Neuronal stem cell (in vitro differentiated cells): ENCODE measurements around the gene SMIM21.
A peak's percentile ranks its signal among the peaks of the same experiment; 100 is the strongest.

Experiments used
- DNase-seq: peaks from one replicate; pipeline ENCODE4 v3.0.0-alpha.2; 2013; ENCODE audit warnings: low spot score
- H2AFZ ChIP-seq: one replicate; pipeline ENCODE4 v1.6.1; 2013; ENCODE audit warnings: mild to moderate bottlenecking, low read length, inconsistent platforms
- H2AK5ac ChIP-seq: 2 replicates; pipeline ENCODE4 v1.6.1; 2013; ENCODE audit warnings: low read depth, mild to moderate bottlenecking, inconsistent platforms, low read length, moderate library complexity, mixed read lengths
- H2BK120ac ChIP-seq: 2 replicates; pipeline ENCODE4 v1.6.1; 2013; ENCODE audit warnings: low read depth, mild to moderate bottlenecking, inconsistent platforms, low read length, moderate library complexity, mixed read lengths
- H2BK12ac ChIP-seq: one replicate; pipeline ENCODE4 v1.6.1; 2013; ENCODE audit warnings: low read length, inconsistent platforms
- H2BK15ac ChIP-seq: 2 replicates; pipeline ENCODE4 v1.6.1; 2013; ENCODE audit warnings: mild to moderate bottlenecking, low read length, inconsistent platforms, mixed read lengths
- H2BK5ac ChIP-seq: one replicate; pipeline ENCODE4 v1.6.1; 2013; ENCODE audit warnings: inconsistent platforms, mild to moderate bottlenecking, low read length, moderate library complexity
- H3K14ac ChIP-seq: one replicate; pipeline ENCODE4 v1.6.1; 2013; ENCODE audit warnings: low read length, inconsistent platforms
- H3K18ac ChIP-seq: 2 replicates; pipeline ENCODE4 v1.6.1; 2013; ENCODE audit warnings: low read length, inconsistent platforms
- H3K23ac ChIP-seq: 2 replicates; pipeline ENCODE4 v1.6.1; 2013; ENCODE audit warnings: low read depth, mild to moderate bottlenecking, mixed read lengths, low read length, inconsistent platforms; ENCODE audit not compliant: poor library complexity
- H3K27ac ChIP-seq: replicated peaks from 3 replicates; pipeline ENCODE4 v1.5.1; 2013; ENCODE audit warnings: low read length, inconsistent platforms
- H3K27me3 ChIP-seq, 3 experiments: 2 replicates each; pipeline ENCODE4 v1.6.1; 2013; ENCODE audit warnings: low read length in 3 of 3, mild to moderate bottlenecking in 2 of 3, inconsistent platforms in 1 of 3, low read depth in 1 of 3, mixed read lengths in 1 of 3, moderate library complexity in 1 of 3; ENCODE audit not compliant: control insufficient read depth in 3 of 3, insufficient read depth in 3 of 3
- H3K36me3 ChIP-seq, 2 donors: replicated peaks in 1 of 2; 2 replicates each; pipeline ENCODE4 v1.6.1; 2013; ENCODE audit warnings: low read length in 2 of 2; ENCODE audit not compliant: control insufficient read depth in 2 of 2, insufficient read depth in 2 of 2
- H3K4ac ChIP-seq: 2 replicates; pipeline ENCODE4 v1.6.1; 2013; ENCODE audit warnings: inconsistent platforms, mild to moderate bottlenecking, low read length, moderate library complexity
- H3K4me1 ChIP-seq, 2 donors: 1 replicate in 1 of 2; 2 replicates in 1 of 2; pipeline ENCODE4 v1.6.1; 2013; ENCODE audit warnings: low read length in 2 of 2, low read depth in 1 of 2; ENCODE audit not compliant: control insufficient read depth in 2 of 2, insufficient read depth in 1 of 2
- H3K4me2 ChIP-seq: one replicate; pipeline ENCODE4 v1.6.1; 2013; ENCODE audit warnings: mild to moderate bottlenecking, low read length, inconsistent platforms; ENCODE audit not compliant: insufficient read depth, poor library complexity, severe bottlenecking
- H3K4me3 ChIP-seq, 2 donors: 2 replicates each; pipeline ENCODE4 v1.5.1; 2013; ENCODE audit warnings: low read length in 2 of 2, mild to moderate bottlenecking in 2 of 2, inconsistent platforms in 1 of 2, moderate library complexity in 1 of 2
- H3K79me1 ChIP-seq: one replicate; pipeline ENCODE4 v1.6.1; 2013; ENCODE audit warnings: low read depth, mild to moderate bottlenecking, inconsistent platforms, low read length, moderate library complexity
- H3K9ac ChIP-seq: one replicate; pipeline ENCODE4 v1.6.1; 2013; ENCODE audit warnings: mild to moderate bottlenecking, low read depth, low read length, inconsistent platforms; ENCODE audit not compliant: poor library complexity
- H3K9me3 ChIP-seq, 2 donors: replicated peaks in 1 of 2; 2 replicates each; pipeline versions ENCODE3 to v1.6.1; 2013; ENCODE audit warnings: low read length in 2 of 2, mild to moderate bottlenecking in 2 of 2, inconsistent platforms in 1 of 2, low read depth in 1 of 2, mixed read lengths in 1 of 2, moderate library complexity in 1 of 2; ENCODE audit not compliant: control insufficient read depth in 2 of 2, insufficient read depth in 1 of 2
- H4K8ac ChIP-seq: one replicate; pipeline ENCODE4 v1.6.1; 2013; ENCODE audit warnings: low read depth, mild to moderate bottlenecking, inconsistent platforms, low read length, moderate library complexity
- H4K91ac ChIP-seq: one replicate; pipeline ENCODE4 v1.6.1; 2013; ENCODE audit warnings: low read length, low read depth, mild to moderate bottlenecking, inconsistent platforms; ENCODE audit not compliant: poor library complexity
- WGBS, 2 donors: extraction: QIAGEN DNeasy Blood & Tissue Kit; methylation state at CpG; one replicate each; pipeline ENCODE4 v1.1.7; 2013; ENCODE audit warnings: missing lambda C conversion rate in 2 of 2, mixed read lengths in 1 of 2; ENCODE audit not compliant: insufficient read length in 2 of 2, insufficient replicate concordance in 1 of 2; ENCODE audit errors: extremely low coverage in 2 of 2; 5-methylcytosine and 5-hydroxymethylcytosine counted together

The SMIM21 gene

DNA sequence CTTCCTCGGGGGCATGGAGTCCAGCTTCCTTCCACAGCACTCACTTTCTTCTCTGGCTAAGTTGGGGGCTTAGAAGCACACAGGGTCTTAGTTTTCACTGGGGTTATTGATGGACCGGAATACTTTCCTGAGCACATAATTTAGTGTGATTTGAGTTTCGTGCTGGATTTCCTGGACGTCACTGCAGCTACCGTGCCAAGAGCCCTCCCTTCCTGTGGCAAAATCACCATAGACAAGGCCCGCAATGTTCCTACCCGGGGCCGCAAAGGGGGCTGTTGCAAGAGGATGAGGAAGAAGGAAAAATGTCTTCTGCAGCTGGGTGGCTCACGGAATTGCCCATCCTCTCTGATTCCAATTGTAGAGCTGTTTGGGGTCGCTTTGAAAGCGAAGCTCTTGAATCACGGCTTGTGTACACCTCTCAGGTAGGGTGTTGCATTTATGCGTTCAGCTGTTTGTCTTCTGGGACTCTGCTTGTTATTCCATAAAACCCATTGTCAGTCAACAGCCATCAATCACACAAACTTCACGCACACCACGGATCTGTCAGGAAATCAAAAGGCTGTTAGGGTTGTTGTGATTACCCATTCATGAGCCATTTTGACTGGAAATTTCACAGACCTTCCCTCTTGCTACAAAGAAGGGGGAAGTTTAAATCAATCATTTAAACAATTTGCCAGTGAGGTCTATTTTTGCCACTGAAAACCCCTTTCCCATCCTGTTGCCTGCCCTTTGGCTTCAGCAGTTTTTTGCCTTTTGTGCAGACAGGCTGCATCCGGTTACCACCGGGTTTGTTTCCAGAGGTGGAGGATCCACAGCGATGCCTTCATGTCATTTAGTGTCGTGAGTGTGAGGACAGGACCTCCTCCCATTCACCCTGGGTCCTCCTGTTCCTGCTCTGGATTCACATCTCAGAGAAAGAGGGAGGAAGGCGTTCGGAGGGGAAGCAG, 36.0 kb downstream of the SMIM21 start:
- H3K27ac ChIP-seq, result no peak overlapping the region
- DNase-seq, result no peak
- no CpG with 5 or more reads among the region's 21 CpGs for WGBS, 2 donors
- no peak overlapping the region for H2BK15ac ChIP-seq
- H2AK5ac ChIP-seq, result no peak overlapping the region
- H3K27me3 ChIP-seq, result no peaks in the 10 kb centered on the region
- H4K8ac ChIP-seq, result no peak overlapping the region
- H3K4me2 ChIP-seq, result no peak overlapping the region
- peak overlapping the region; percentile 86 for H2AFZ ChIP-seq
- no peak overlapping the region for H3K18ac ChIP-seq
- H3K4ac ChIP-seq, result no peak overlapping the region
- no peaks in the 10 kb centered on the region for H3K9me3 ChIP-seq
- H3K9ac ChIP-seq, result no peak overlapping the region
- H3K4me3 ChIP-seq, result no peak overlapping the region
- no peaks in the 10 kb centered on the region for H3K79me1 ChIP-seq
- peaks cover 1 to 12% of the 10 kb centered on the region in 2 donors for H3K4me1 ChIP-seq
- no peak overlapping the region for H2BK12ac ChIP-seq
- no peak overlapping the region for H4K91ac ChIP-seq
- no peak overlapping the region for H3K23ac ChIP-seq
- no peak overlapping the region for H2BK120ac ChIP-seq
- H3K14ac ChIP-seq, result no peak overlapping the region
- H3K36me3 ChIP-seq, result no peaks in the 10 kb centered on the region
- no peak overlapping the region for H2BK5ac ChIP-seq

DNA sequence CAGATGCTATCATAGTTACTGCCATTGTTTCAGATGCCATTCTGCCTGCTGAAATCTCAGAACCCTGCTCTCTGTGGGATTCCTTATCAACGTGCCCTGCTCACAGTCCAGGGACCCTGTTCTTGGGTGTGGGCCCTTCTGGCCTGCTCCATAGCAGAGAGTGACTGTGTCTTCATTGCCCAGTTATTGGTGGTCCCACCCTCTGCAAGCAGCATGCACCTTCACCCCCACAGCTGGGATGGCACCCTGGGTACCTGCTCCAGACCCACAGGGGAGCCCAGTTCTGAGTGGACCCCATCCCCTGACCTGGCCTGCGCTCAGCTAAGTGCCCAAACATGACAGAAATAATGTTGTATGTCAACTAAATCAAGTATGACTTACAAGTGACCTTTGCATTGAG, 36.6 kb downstream of the SMIM21 start:
- Histone ChIP-seq H2BK5ac (no peak overlapping the region), H4K91ac (no peak overlapping the region), H2AFZ (no peak overlapping the region), H3K27me3 (no peaks in the 10 kb centered on the region), H3K27ac (no peak overlapping the region), H3K79me1 (no peaks in the 10 kb centered on the region), H3K4me3 (no peak overlapping the region), H3K36me3 (no peaks in the 10 kb centered on the region), H3K18ac (no peak overlapping the region), H3K23ac (no peak overlapping the region), H2AK5ac (no peak overlapping the region), H2BK120ac (no peak overlapping the region), H2BK12ac (no peak overlapping the region), H3K4me1 (peaks cover 1 to 12% of the 10 kb centered on the region in 2 donors), H3K4ac (no peak overlapping the region), H4K8ac (no peak overlapping the region), H3K9ac (no peak overlapping the region), H3K14ac (no peak overlapping the region), H2BK15ac (no peak overlapping the region), H3K4me2 (no peak overlapping the region), H3K9me3 (no peaks in the 10 kb centered on the region)
- DNase-seq, result no peak
- no CpG with 5 or more reads among the region's 2 CpGs for WGBS, 2 donors

DNA sequence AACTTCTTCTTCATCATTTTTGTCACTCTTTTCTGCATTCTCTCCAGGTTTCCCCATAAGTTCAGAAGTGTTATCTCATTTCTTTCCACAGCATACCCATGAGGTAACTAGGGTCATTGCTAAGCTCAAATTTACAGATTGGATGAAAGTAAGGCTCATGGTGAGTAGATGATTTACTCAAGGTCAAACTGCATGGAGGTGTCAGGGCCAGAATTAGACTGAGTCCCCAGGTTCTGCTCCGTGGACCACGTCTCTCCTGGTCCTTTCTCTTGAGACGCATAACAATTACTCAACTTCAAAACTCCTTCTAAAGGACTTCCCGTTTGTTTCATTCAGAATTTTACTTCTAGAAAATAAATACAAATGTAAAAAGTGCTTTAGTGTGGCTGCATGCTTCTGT, 43.4 kb downstream of the SMIM21 start:
- H2BK12ac ChIP-seq, result no peak overlapping the region
- H3K36me3 ChIP-seq, result no peaks in the 10 kb centered on the region
- H4K8ac ChIP-seq, result no peak overlapping the region
- no peak overlapping the region for H3K23ac ChIP-seq
- no peak overlapping the region for H2BK15ac ChIP-seq
- H2AK5ac ChIP-seq, result no peak overlapping the region
- no CpG with 5 or more reads among the region's 4 CpGs for WGBS, 2 donors
- no peak for DNase-seq
- H3K79me1 ChIP-seq, result no peaks in the 10 kb centered on the region
- H3K27ac ChIP-seq, result no peak overlapping the region
- no peak overlapping the region for H3K4me2 ChIP-seq
- no peak overlapping the region for H2BK120ac ChIP-seq
- no peak overlapping the region for H2BK5ac ChIP-seq
- H3K18ac ChIP-seq, result no peak overlapping the region
- no peak overlapping the region for H3K9ac ChIP-seq
- no peak overlapping the region for H3K14ac ChIP-seq
- no peak overlapping the region for H3K4ac ChIP-seq
- no peak overlapping the region for H4K91ac ChIP-seq
- no peak overlapping the region for H3K4me3 ChIP-seq
- peaks cover 0 to 9% (median 0%) of the 10 kb centered on the region in 3 experiments for H3K27me3 ChIP-seq
- H3K4me1 ChIP-seq, result no peaks in the 10 kb centered on the region
- no peak overlapping the region for H2AFZ ChIP-seq
- H3K9me3 ChIP-seq, result no peaks in the 10 kb centered on the region

DNA sequence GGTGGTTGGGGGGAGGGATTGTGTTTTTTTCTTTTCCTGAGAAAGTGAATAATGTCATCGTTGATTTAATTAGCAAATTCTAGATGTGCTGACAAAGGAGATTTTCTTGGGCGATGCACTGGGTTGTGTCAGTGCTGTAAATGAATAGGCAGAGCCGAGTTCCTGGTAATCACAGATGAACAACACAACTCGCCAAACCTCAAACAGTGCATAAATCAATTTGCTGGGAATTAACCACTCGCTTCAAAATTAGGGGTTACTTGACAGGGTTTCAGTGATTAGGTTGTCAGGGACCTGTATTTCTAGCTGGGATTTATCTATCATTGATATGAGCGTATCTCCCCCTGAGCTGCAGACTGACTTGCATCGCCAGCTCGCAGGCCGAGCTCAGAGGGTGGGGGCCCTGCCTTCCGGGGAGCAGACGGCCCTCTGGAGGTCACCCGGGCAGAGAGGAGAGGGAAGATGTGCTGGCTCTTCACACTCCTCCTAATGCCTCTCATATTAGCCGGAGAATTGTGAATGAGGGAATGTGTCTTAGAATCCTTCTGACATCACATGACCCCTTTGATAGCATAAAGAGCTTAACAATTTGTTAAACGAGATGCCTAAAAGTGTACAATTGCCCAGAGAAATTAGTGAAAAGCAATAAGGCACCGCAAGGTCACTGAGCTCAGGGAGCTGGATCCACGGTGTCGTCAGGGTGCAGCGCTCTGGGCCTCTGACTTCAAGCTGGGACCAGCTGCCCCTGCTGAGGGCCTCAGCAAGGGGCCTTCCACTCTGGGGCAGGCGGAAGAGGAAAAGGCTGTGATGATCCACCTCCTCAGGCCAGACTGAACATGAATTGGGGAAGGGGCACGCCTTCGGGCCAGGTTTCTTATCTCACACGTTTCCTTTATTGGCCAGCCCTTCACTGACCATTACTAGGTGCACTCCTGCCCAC, 48.9 kb downstream of the SMIM21 start:
- H4K91ac ChIP-seq, result no peak overlapping the region
- no peak overlapping the region for H3K14ac ChIP-seq
- H4K8ac ChIP-seq, result no peak overlapping the region
- no CpG with 5 or more reads among the region's 22 CpGs for WGBS, 2 donors
- no peaks in the 10 kb centered on the region for H3K36me3 ChIP-seq
- no peak overlapping the region for H2BK5ac ChIP-seq
- H3K18ac ChIP-seq, result peak overlapping the region; percentile 20
- H2AFZ ChIP-seq, result no peak overlapping the region
- H3K27ac ChIP-seq, result no peak overlapping the region
- no peak overlapping the region for H2BK12ac ChIP-seq
- no peak overlapping the region for H3K4me3 ChIP-seq
- no peaks in the 10 kb centered on the region for H3K9me3 ChIP-seq
- H2BK120ac ChIP-seq, result no peak overlapping the region
- no peak overlapping the region for H3K4me2 ChIP-seq
- H3K4ac ChIP-seq, result no peak overlapping the region
- H2AK5ac ChIP-seq, result no peak overlapping the region
- no peaks in the 10 kb centered on the region for H3K79me1 ChIP-seq
- H3K9ac ChIP-seq, result no peak overlapping the region
- no peak overlapping the region for H2BK15ac ChIP-seq
- H3K27me3 ChIP-seq, result peaks cover 0 to 8% (median 0%) of the 10 kb centered on the region in 3 experiments
- no peak overlapping the region for H3K23ac ChIP-seq
- DNase-seq, result no peak
- peaks cover 0 to 7% of the 10 kb centered on the region in 2 donors for H3K4me1 ChIP-seq
